Chondrocyte (in vitro differentiated cells): ENCODE results near the gene SCN9A. TPM values are rescaled to one million over a fixed set of nuclear protein-coding genes. Genes with fewer than 3 reads are reported as not detected.
A peak's percentile ranks its signal among the peaks of the same experiment; 100 is the strongest.

Experiments used
- DNase-seq: peaks from one replicate; pipeline ENCODE4 v3.0.0; 2021; ENCODE audit warnings: mixed read lengths, low spot score
- H3K27ac Mint-ChIP-seq: one replicate; pipeline ENCODE4 v1.8.0; 2021; ENCODE audit warnings: mild to moderate bottlenecking, moderate library complexity, mixed read lengths; ENCODE audit not compliant: unreplicated experiment
- H3K27me3 Mint-ChIP-seq: 2 replicates; pipeline ENCODE4 v1.8.0; 2021; ENCODE audit warnings: low read depth, mixed read lengths
- H3K36me3 Mint-ChIP-seq: 2 replicates; pipeline ENCODE4 v1.8.0; 2021; ENCODE audit warnings: low read depth, mixed read lengths
- H3K4me1 Mint-ChIP-seq: 2 replicates; pipeline ENCODE4 v1.8.0; 2021; ENCODE audit warnings: low read depth, mild to moderate bottlenecking, mixed read lengths
- H3K4me3 Mint-ChIP-seq: one replicate; pipeline ENCODE4 v1.8.0; 2021; ENCODE audit warnings: mild to moderate bottlenecking, moderate library complexity, mixed read lengths; ENCODE audit not compliant: unreplicated experiment
- H3K9me3 Mint-ChIP-seq: 2 replicates; pipeline ENCODE4 v1.8.0; 2021; ENCODE audit warnings: low read depth, mixed read lengths
- total RNA-seq: library from RNA; stranded (reverse); gene quantifications from 3 replicates; pipeline ENCODE4 v1.2.1, GENCODE V29; 2021
- TF ChIP-seq, protein P1 (sequence below): fragments of 200-600 bp; sonication (generic); IDR thresholded peaks from 2 replicates; pipeline ENCODE4 v1.5.0; 2021; ENCODE audit warnings: antibody characterized with exemption, mild to moderate bottlenecking, moderate library complexity

SCN9A gene
- total RNA-seq, 1 donor from 2014 or later: 31.0 TPM

DNA sequence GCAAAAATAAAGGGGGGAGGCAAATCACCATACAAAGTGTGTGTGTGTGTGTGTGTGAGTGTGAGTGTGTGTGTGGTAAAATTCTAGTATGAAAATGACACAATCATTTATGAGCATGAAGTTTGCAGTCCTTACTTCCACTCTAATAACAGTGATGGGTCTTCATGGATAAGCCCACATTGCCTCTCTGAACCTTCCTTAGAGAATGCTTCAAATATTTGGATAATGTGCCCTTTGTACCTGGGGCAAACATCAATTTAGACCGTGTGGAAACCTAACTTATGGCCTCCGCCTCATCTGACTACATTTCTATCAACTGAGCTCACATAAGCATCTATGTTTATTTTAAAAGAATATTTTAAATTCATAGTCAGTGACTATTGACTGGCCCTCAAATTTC, 3.7 kb downstream of the SCN9A start:
- TF ChIP-seq, protein P1, sequence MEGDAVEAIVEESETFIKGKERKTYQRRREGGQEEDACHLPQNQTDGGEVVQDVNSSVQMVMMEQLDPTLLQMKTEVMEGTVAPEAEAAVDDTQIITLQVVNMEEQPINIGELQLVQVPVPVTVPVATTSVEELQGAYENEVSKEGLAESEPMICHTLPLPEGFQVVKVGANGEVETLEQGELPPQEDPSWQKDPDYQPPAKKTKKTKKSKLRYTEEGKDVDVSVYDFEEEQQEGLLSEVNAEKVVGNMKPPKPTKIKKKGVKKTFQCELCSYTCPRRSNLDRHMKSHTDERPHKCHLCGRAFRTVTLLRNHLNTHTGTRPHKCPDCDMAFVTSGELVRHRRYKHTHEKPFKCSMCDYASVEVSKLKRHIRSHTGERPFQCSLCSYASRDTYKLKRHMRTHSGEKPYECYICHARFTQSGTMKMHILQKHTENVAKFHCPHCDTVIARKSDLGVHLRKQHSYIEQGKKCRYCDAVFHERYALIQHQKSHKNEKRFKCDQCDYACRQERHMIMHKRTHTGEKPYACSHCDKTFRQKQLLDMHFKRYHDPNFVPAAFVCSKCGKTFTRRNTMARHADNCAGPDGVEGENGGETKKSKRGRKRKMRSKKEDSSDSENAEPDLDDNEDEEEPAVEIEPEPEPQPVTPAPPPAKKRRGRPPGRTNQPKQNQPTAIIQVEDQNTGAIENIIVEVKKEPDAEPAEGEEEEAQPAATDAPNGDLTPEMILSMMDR: no peak
- peaks cover 46% of the 10 kb centered on the region for H3K4me1 Mint-ChIP-seq
- H3K9me3 Mint-ChIP-seq: no peaks in the 10 kb centered on the region
- no peak overlapping the region for H3K4me3 Mint-ChIP-seq
- no peaks in the 10 kb centered on the region for H3K36me3 Mint-ChIP-seq
- DNase-seq: no peak
- peak overlapping the region; percentile 74 for H3K27ac Mint-ChIP-seq
- H3K27me3 Mint-ChIP-seq: no peaks in the 10 kb centered on the region

DNA sequence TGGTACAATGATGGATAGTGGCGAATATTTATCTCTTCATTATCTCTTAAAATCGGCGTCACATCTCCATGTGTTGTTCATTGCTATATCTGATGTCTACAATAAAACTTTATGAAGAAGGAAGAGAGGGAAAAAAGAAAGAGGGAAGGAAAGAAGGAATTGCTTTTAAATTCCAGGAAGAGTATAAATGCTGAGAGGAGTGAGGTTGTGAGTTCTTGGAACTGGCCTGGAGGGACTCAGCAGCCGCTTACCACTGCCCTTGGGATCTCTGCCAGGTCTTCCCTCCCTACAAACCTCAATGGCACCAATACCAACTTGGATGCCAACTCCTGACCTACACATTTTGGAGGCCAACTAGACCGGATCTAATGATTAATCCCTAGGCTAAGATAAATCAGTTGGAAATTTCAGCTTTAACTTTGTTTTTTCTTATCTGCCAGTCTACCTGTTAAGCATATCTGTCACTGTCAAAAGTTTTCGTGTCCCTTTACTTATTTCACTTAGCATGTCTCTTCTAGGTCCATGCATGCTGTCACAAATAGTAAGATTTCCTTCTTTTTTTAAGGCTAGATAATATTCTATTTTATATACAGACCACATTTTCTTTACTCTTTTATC, 9.8 kb downstream of the SCN9A start:
- Mint-ChIP-seq H3K9me3 (no peaks in the 10 kb centered on the region), H3K4me1 (peaks cover 46% of the 10 kb centered on the region), H3K36me3 (no peaks in the 10 kb centered on the region), H3K27me3 (no peaks in the 10 kb centered on the region), H3K27ac (peak overlapping the region; percentile 38), H3K4me3 (no peak overlapping the region)
- TF ChIP-seq, protein P1: no peak
- no peak for DNase-seq

GRCh38 chr2:166365239-166365638, 10.5 kb downstream of the SCN9A start:
- Mint-ChIP-seq H3K27ac (no peak overlapping the region), H3K4me1 (peaks cover 41% of the 10 kb centered on the region), H3K27me3 (no peaks in the 10 kb centered on the region), H3K36me3 (no peaks in the 10 kb centered on the region), H3K4me3 (no peak overlapping the region), H3K9me3 (no peaks in the 10 kb centered on the region)
- TF ChIP-seq, protein P1: no peak
- no peak for DNase-seq

GRCh38 chr2:166364476-166365161, 11.1 kb downstream of the SCN9A start:
- Mint-ChIP-seq H3K27ac (no peak overlapping the region), H3K9me3 (no peaks in the 10 kb centered on the region), H3K4me3 (no peak overlapping the region), H3K36me3 (no peaks in the 10 kb centered on the region), H3K4me1 (peaks cover 41% of the 10 kb centered on the region), H3K27me3 (no peaks in the 10 kb centered on the region)
- TF ChIP-seq, protein P1: no peak
- no peak for DNase-seq

- Mint-ChIP-seq H3K4me3 (peak overlapping the region; percentile 49), H3K36me3 (peaks cover 3% of the 10 kb centered on the region), H3K9me3 (peaks cover 6% of the 10 kb centered on the region), H3K27ac (peak overlapping the region; percentile 94), H3K27me3 (no peaks in the 10 kb centered on the region), H3K4me1 (peaks cover 63% of the 10 kb centered on the region)
- DNase-seq: no peak
- TF ChIP-seq, protein P1: peak; percentile 90
These were observed 14.2 kb downstream of the SCN9A start for GRCh38 chr2:166361351-166362153.
